ENCODE measurements around the gene HNRNPUL1.
A peak's percentile ranks its signal among the peaks of the same experiment; 100 is the strongest.
"Not testable (repeated sequence)": the region's sequence is repeated elsewhere in the genome, so short reads cannot be mapped to it uniquely, and the experiment has no call there.

The HNRNPUL1 gene

GRCh38 chr19:41327576-41328156 lies 63.5 kb downstream of the HNRNPUL1 start:
- DNase-seq = peak; percentile 72 to 91 (median 89)

GRCh38 chr19:41328157-41328841 lies 64.1 kb downstream of the HNRNPUL1 start:
- peak in 1 of 5 donors; percentile 50 for DNase-seq

GRCh38 chr19:41328842-41329225 lies 64.7 kb downstream of the HNRNPUL1 start:
- DNase-seq = no peak

- DNase-seq = no peak
Measured at GRCh38 chr19:41330481-41330880, 66.3 kb downstream of the HNRNPUL1 start.

GRCh38 chr19:41330946-41331678 lies 66.9 kb downstream of the HNRNPUL1 start:
- DNase-seq = no peak

- no peak for DNase-seq
Measured at GRCh38 chr19:41332000-41332399, 67.8 kb downstream of the HNRNPUL1 start.

- no peak for DNase-seq
Measured at GRCh38 chr19:41332468-41332867, 68.3 kb downstream of the HNRNPUL1 start.

- no peak for DNase-seq
Measured at GRCh38 chr19:41334793-41335192, 70.6 kb downstream of the HNRNPUL1 start.

- no peak for DNase-seq
Measured at GRCh38 chr19:41335467-41335866, 71.3 kb downstream of the HNRNPUL1 start.

GRCh38 chr19:41339936-41340335 lies 75.8 kb downstream of the HNRNPUL1 start:
- no peak for DNase-seq

- no peak for DNase-seq
Measured at GRCh38 chr19:41341669-41342490, 77.7 kb downstream of the HNRNPUL1 start.

- DNase-seq = no peak
Measured at GRCh38 chr19:41344162-41344561, 80.0 kb downstream of the HNRNPUL1 start.

GRCh38 chr19:41346916-41347315 lies 82.7 kb downstream of the HNRNPUL1 start:
- DNase-seq = not testable (repeated sequence)

- no peak for DNase-seq
Measured at GRCh38 chr19:41350735-41351338, 86.7 kb downstream of the HNRNPUL1 start.

- peak; percentile 78 to 85 (median 84) for DNase-seq
Measured at GRCh38 chr19:41351339-41352245, 87.4 kb downstream of the HNRNPUL1 start.

GRCh38 chr19:41352279-41352608 lies 88.1 kb downstream of the HNRNPUL1 start:
- DNase-seq = no peak

GRCh38 chr19:41352609-41353465 lies 88.7 kb downstream of the HNRNPUL1 start:
- DNase-seq = peak; percentile 55 to 72 (median 71)

GRCh38 chr19:41353466-41354342 lies 89.5 kb downstream of the HNRNPUL1 start, which contains the start of gene TGFB1:
TGFB1 (minus strand) TSS chr19:41353922; CDS start chr19:41353044, 878 bp downstream.
- peak; percentile 92 to 97 (median 92) for DNase-seq

- DNase-seq = no peak
Measured at GRCh38 chr19:41354343-41354953, 90.3 kb downstream of the HNRNPUL1 start.

All from T-helper 1 cell (primary cell).